Adipocyte (in vitro differentiated cells): ENCODE measurements around the gene KCP.

ENCODE experiments used
- DNase-seq: peaks from one replicate; pipeline ENCODE4 v3.0.0-alpha.2; 2015; ENCODE audit warnings: low read depth
- H3K27me3 ChIP-seq: replicated peaks from 2 replicates; pipeline ENCODE4 v1.7.0; 2013; ENCODE audit warnings: mild to moderate bottlenecking, low read length, moderate library complexity; ENCODE audit not compliant: control insufficient read depth, insufficient read depth
- H3K36me3 ChIP-seq: 2 replicates; pipeline ENCODE4 v1.7.0; 2013; ENCODE audit warnings: low read length, mild to moderate bottlenecking, moderate library complexity; ENCODE audit not compliant: control insufficient read depth, insufficient read depth, severe bottlenecking
- H3K4me1 ChIP-seq: 2 replicates; pipeline ENCODE4 v1.7.0; 2013; ENCODE audit warnings: mild to moderate bottlenecking, low read length, moderate library complexity; ENCODE audit not compliant: control insufficient read depth, insufficient read depth
- H3K4me3 ChIP-seq: 2 replicates; pipeline ENCODE4 v1.7.0; 2013; ENCODE audit warnings: mild to moderate bottlenecking, low read length, moderate library complexity
- H3K9ac ChIP-seq: 2 replicates; pipeline ENCODE4 v1.7.0; 2013; ENCODE audit warnings: mild to moderate bottlenecking, low read length, moderate library complexity
- H3K9me3 ChIP-seq: 2 replicates; pipeline ENCODE4 v1.7.0; 2013; ENCODE audit warnings: mild to moderate bottlenecking, low read length, moderate library complexity; ENCODE audit not compliant: control insufficient read depth

Gene KCP

DNA sequence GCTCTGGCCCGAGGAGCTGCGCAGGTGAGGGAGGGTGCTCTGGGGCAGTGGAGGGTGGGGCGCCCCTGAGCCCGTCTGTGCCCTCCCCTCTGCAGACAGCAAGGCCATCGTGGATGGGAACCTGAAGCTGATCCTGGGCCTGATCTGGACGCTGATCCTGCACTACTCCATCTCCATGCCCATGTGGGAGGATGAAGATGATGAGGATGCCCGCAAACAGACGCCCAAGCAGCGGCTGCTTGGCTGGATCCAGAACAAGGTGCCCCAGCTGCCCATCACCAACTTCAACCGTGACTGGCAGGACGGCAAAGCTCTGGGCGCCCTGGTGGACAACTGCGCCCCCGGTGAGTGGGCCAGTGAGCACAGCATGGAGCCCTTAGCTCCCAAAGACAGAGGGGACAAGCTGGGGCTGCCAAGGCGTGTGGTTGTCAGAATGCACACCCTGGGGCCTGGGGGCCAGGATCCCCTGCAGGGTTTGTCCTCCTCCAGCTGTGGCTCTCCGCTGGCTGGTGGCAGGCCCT is 75.2 kb downstream of the KCP start:
- no peak for DNase-seq
- no peaks in the 10 kb centered on the region for H3K27me3 ChIP-seq
- no peak overlapping the region for H3K4me3 ChIP-seq
- peaks cover 47% of the 10 kb centered on the region for H3K36me3 ChIP-seq
- H3K9ac ChIP-seq, result no peak overlapping the region
- H3K4me1 ChIP-seq, result peaks cover 37% of the 10 kb centered on the region
- H3K9me3 ChIP-seq, result no peaks in the 10 kb centered on the region

- Histone ChIP-seq H3K4me3 (peak overlapping the region; percentile 90), H3K36me3 (peaks cover 34% of the 10 kb centered on the region), H3K9me3 (no peaks in the 10 kb centered on the region), H3K9ac (peak overlapping the region; percentile 60), H3K27me3 (no peaks in the 10 kb centered on the region), H3K4me1 (peaks cover 46% of the 10 kb centered on the region)
- peak; percentile 55 for DNase-seq
Observed at GRCh38 chr7:128833946-128834325, 76.6 kb downstream of the KCP start.

- peaks cover 51% of the 10 kb centered on the region for H3K4me1 ChIP-seq
- H3K27me3 ChIP-seq, result no peaks in the 10 kb centered on the region
- peak overlapping the region; percentile 94 for H3K9ac ChIP-seq
- H3K9me3 ChIP-seq, result no peaks in the 10 kb centered on the region
- DNase-seq, result peak; percentile 80
- peaks cover 28% of the 10 kb centered on the region for H3K36me3 ChIP-seq
- H3K4me3 ChIP-seq, result peak overlapping the region; percentile 90
Observed at GRCh38 chr7:128833148-128833945, 77.2 kb downstream of the KCP start.

- H3K4me3 ChIP-seq, result peak overlapping the region; percentile 90
- H3K4me1 ChIP-seq, result peaks cover 57% of the 10 kb centered on the region
- no peaks in the 10 kb centered on the region for H3K27me3 ChIP-seq
- H3K36me3 ChIP-seq, result peaks cover 22% of the 10 kb centered on the region
- H3K9ac ChIP-seq, result peak overlapping the region; percentile 94
- DNase-seq, result no peak
- H3K9me3 ChIP-seq, result no peaks in the 10 kb centered on the region
Observed at GRCh38 chr7:128832880-128833147, 77.7 kb downstream of the KCP start.

DNA sequence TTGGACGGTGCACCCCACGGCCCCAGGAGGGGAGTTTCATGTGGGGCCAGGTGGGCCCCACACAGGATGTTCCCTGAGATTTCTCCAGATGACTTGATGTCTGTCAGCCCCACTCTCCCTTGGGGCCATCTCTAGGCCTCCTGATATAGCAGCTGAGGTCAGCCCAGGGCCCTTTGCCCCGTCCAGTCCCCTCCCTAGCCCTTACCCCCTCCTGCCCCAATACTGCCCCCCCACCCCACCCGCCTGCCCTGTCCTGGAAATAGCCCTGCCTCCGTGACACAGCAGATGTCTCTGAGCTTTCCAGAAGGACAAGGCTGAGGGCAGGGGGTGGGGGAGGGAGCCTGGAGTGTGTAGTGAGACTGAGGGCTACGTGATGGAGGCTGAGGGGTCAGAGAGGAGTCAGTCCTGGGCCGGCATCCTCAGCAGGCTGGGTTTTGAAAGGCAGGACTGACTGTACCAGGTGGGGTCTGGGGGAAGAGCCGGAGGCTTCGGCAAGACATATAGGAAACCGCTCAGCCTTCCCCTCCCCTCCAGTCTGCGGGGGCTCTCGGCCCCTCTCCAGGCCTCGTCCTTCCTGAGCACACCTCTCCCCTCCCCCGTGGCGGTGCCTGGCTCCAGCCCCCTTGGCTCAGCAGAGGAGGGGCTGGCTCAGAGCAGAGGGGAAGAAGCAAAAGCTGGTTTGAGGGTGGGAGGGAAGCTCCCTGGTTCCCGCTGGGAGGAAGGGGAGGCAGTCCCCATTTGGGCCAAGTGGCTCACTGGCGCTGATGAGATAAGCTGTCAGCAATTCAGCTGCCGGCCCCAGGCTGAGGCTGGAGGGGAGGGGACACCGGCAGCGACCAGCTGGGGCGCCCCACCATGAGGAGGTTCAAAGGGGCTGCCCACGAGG is 78.3 kb downstream of the KCP start:
- Histone ChIP-seq H3K4me1 (peaks cover 62% of the 10 kb centered on the region), H3K27me3 (no peaks in the 10 kb centered on the region), H3K9me3 (no peaks in the 10 kb centered on the region), H3K4me3 (peak overlapping the region; percentile 90), H3K9ac (peak overlapping the region; percentile 94), H3K36me3 (peaks cover 17% of the 10 kb centered on the region)
- DNase-seq, result peak; percentile 55

- Histone ChIP-seq H3K4me1 (peaks cover 61% of the 10 kb centered on the region), H3K36me3 (peaks cover 13% of the 10 kb centered on the region), H3K4me3 (peak overlapping the region; percentile 90), H3K27me3 (no peaks in the 10 kb centered on the region), H3K9me3 (no peaks in the 10 kb centered on the region), H3K9ac (peak overlapping the region; percentile 94)
- DNase-seq, result peak; percentile 74
Observed at GRCh38 chr7:128831178-128831993, 79.1 kb downstream of the KCP start.

DNA sequence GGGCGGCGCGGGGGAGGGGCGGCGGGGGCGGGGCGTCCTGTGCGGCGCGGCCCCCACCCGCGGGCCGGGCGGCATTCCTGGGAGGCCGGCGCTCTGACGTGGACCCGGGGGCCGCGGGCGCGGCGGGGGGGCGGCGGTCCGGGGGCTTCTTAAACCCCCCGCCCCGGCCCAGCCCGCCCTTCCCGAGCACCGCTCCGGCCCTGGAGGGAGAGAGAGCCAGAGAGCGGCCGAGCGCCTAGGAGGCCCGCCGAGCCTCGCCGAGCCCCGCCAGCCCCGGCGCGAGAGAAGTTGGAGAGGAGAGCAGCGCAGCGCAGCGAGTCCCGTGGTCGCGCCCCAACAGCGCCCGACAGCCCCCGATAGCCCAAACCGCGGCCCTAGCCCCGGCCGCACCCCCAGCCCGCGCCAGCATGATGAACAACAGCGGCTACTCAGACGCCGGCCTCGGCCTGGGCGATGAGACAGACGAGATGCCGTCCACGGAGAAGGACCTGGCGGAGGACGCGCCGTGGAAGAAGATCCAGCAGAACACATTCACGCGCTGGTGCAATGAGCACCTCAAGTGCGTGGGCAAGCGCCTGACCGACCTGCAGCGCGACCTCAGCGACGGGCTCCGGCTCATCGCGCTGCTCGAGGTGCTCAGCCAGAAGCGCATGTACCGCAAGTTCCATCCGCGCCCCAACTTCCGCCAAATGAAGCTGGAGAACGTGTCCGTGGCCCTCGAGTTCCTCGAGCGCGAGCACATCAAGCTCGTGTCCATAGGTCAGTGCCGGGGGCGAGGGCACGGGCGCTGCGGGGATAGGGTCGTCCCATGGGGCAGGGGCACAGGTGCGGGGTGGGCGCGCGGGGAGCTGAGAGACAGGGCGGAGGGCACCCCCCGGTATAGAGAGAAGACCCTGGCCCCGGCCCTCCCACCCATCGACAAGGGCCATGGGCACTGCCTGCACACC is 80.0 kb downstream of the KCP start, which contains the start of gene FLNC:
Gene FLNC (plus strand): TSS at position 176 of the 947 bp plus-strand sequence. CDS start 232 bp downstream, at position 408.
- H3K36me3 ChIP-seq, result peaks cover 9% of the 10 kb centered on the region
- peak; percentile 91 for DNase-seq
- H3K4me3 ChIP-seq, result peak within 1 kb of the TSS; percentile 90
- H3K9ac ChIP-seq, result peak within 1 kb of the TSS; percentile 94
- no peaks in the 10 kb centered on the region for H3K27me3 ChIP-seq
- H3K9me3 ChIP-seq, result no peaks in the 10 kb centered on the region
- H3K4me1 ChIP-seq, result peaks cover 52% of the 10 kb centered on the region

- DNase-seq, result peak; percentile 62
- H3K27me3 ChIP-seq, result no peaks in the 10 kb centered on the region
- no peaks in the 10 kb centered on the region for H3K9me3 ChIP-seq
- peak overlapping the region; percentile 73 for H3K9ac ChIP-seq
- H3K4me1 ChIP-seq, result peaks cover 46% of the 10 kb centered on the region
- peak overlapping the region; percentile 72 for H3K4me3 ChIP-seq
- no peaks in the 10 kb centered on the region for H3K36me3 ChIP-seq
Observed at GRCh38 chr7:128829391-128830166, 80.9 kb downstream of the KCP start.

DNA sequence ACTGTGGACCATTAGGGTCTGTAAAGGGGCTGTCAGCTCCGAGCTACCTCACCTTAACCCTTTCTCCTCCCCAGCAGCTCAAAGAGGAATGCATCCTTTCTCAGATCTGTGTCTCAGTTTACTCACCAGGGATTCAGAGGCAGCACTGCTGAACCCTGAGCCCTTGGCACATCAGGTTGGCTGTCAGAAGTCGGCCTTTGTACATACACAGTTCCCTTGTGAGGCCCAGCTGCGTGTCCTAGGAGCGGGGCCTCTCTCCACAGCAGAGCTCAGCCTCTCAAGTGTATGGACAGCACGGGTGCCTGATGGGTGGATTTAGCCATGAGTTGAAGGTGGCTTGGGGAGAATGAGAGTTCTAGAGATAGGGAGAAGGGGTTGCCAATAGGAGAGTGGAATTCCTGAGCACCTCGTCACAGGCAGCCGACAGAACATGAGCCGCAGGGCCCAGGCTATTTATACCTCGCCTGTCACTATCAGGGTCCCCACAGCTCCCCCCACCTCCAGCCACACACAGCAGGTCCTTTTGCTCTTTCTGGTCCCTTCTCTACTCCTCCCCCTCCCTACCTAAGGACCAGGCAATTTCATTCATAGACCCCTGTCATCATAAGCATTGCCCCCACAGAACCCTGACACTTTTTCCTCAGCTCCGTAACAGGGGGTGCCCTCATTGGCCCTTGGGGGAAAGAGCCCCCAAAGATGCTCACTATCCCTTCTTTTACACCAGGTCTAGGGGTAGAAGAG is 82.4 kb downstream of the KCP start:
- DNase-seq, result peak; percentile 80
- peak overlapping the region; percentile 39 for H3K4me3 ChIP-seq
- peaks cover 42% of the 10 kb centered on the region for H3K4me1 ChIP-seq
- H3K9me3 ChIP-seq, result no peaks in the 10 kb centered on the region
- peak overlapping the region; percentile 61 for H3K9ac ChIP-seq
- H3K27me3 ChIP-seq, result no peaks in the 10 kb centered on the region
- no peaks in the 10 kb centered on the region for H3K36me3 ChIP-seq
